ENCODE data around the gene HNRNPR.
A peak's percentile ranks its signal among the peaks of the same experiment; 100 is the strongest.

Gene HNRNPR

DNA sequence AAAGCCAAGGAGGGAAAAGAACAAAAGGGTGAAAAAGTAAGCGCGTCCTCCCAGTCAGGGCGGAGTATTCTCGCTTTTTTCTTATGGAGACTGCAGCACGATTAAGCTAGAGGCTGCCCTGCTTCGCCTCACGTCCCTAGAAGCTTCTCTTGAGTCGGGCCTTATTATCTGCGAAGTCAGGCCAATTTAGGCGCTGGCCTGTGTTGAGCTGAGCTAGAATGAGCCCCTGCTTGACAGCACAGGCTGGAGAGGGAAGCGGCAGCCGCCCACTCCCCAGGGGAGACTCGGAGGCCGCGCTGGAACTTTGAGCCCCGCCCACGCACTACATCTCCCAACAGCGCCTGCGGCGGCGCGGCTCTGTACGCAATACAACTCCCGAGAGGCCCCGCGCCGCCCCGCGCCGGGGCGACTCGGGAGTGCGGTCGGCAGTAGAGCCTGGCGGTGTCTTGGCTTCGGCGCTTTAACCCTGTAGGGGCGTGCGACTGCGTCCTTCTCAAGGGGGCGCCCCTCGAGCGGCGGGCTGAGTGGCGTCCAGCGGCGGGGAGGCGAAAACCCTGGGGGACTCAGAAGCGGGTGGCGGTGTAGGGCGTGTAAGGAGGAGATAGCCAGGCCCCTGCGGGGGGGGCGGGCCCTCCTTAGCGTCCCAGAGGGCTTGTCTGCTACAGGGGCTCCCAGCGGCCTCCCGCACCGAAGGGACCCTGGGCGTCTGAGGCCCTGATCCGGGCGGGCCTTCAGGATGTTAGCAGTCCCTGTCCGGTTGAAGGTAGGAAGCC is 24.7 kb upstream of the HNRNPR start:
- peak; percentile 81 for DNase-seq (ENCODE audit: low read depth)

DNA sequence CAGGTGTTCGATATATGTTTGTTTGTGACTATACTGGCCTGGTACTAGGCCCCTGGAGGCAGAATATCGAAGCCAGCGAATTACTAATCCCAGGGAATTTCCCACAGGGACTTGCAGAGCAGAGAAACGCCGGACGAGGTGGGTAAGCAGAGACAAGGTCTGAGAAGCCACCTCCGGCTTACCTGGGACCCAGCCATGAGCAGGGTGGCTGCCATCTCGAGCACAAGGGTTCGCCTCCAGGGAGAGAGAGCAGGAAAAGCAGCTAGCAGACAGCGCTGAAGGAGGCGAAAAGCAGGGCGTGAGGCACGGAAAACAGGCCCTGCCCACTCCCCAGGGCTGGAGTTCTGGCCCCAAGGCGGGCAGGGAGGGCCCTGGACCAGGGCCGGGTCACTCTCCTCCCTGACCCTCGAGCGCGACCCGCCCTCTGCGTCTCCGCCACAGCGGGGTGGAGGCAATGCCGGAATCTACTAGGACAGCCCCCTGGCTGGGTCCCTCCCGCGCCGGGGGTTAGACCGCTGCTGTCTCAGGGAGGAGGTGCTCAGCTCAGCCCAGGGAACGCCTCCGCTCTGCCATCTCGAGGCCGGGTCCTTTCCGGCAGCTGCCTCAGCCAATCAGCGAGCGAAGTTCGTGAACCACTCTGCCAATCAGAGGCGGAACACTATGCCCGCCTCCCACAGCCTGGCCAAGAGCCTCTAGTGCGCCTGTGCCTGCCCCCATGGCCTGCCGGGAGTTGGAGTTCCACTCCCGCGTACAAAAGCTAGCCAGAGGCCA is 23.9 kb upstream of the HNRNPR start:
- peak; percentile 98 for DNase-seq (ENCODE audit: low read depth)

DNA sequence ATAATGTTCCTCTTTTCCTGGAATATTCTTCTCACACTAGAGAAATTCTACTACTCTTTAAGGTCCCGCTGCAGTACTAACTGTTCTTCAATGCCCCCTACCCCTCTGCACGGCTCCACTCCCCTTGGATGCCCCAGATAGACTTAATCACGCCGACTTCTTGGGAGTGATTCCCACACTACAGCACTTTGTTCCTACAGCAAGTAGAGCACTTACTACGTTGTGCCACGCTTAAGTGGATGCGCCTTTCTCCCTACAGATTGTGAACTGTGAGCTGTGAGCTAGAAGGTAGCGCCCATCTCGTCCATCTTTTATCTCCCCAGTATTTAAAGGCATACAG is 23.3 kb upstream of the HNRNPR start:
- DNase-seq (ENCODE audit: low read depth): no peak

DNA sequence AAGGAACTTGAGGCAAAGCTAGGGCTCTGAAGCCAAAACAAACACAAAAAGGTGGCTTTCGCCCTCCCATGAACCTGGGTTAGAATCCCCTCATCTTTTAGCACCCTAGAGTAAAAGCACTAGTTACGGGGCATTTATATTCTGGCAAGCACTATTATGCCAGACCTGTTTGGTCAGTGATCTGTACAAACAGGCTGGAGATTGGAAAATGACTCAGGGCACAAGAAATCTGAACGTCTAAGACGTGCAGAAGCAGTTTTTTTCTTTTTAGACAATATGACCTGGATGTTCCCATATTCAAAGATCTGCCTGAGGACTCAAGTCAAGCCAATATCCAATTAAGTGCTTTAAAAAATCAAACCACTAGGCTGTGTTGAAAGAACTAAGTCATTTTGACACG is 22.5 kb upstream of the HNRNPR start:
- DNase-seq (ENCODE audit: low read depth): no peak

DNA sequence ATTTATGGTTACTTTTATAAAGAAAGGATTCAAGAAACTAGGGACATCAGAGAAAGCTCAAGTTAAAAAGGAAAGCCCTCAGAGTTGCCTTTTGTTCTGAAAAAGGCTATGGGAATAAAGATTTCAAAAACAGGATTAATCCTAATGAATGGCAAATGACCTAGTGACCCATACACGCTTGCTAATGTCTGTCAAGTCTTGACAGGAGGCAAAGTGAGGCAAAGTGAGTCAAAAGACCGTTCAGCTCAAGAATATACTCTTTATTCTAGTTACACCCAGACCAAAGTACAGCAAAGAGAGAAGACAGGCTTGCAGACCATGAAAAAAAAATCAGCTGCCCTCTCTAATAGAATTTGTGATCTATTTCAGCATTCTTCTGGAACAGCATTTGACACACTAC is 22.1 kb upstream of the HNRNPR start:
- DNase-seq (ENCODE audit: low read depth): no peak

DNA sequence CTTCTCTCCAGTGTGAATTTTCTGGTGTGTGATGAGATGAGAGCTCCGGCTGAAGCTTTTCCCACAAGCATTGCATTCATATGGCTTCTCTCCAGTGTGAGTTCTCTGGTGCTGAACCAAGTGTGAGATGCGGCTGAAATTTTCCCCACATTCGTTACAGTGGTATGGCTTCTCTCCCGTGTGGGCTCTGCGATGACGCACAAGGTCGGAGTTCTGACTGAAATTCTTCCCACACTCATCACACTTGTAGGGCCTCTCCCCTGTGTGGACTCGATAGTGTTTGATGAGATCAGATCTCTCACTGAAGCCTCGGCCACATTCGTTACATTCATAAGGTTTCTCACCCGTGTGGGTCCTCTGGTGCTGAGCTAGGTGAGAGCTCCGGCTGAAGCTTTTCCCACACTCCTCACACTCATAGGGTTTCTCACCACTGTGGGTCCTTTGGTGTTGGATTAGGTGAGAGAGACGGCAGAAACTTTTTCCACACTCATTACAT is 18.2 kb upstream of the HNRNPR start:
- DNase-seq (ENCODE audit: low read depth): no peak

DNA sequence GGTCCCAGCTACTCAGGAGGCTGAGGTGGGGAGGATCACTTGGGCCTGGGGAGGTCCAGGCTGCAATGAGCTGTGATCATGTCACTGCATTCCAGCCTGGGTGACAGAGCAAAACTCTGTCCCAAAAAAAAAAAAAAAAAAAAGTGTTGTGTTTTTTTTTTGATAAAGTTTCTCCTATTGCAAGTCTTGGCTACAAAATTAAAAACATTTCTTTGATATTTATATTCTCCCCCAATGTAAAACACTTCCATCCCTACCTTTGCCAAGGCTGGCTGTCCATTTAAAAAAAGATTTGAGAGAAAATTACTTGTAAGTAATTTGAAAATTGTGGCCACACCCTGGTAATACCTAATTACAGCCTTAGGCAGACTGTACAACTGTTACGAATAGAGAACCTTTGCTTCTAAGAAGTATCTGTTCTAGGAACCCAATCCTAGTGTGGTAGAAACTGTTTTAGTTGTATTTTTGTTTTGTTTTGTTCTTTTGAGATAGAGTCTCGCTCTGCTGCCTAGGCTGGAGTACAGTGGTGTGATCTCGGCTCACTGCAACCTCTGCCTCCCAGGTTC is 14.3 kb upstream of the HNRNPR start:
- no peak for DNase-seq (ENCODE audit: low read depth)

DNA sequence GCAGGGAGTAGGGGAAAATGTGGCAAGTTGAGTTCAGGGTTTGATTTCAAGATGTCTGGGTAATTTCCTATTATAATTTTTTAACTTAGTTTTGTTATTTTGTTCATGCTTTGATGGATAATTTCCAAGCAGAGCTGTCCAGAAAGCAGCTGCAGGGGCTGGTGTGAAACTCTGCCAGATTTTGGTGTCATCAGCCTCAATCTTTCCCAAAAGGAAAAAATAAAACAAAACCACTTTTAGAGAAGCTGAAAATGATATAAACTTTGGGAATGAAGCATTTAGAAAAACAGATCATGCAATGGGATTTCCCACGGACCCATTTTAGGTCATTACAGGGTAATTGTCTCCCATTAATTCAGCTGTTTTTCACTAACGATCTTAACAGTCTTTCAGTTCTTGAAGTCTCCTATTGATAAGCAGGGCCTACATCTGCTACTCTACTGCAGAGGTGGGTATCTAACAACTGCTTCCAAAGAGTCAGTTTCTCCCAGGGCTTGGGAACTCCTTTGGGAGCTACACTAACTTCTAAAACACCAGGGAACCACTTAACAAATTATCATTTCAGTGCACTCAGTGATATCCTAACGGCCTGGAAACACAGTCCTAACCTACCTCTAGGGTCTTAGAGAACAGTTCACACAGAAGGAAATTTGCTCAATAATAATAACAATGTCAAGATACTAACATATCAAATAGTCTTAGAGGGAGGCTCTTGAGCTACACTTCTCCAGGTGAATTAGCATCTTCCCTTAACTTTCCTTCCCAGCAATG is 13.2 kb upstream of the HNRNPR start:
- no peak for DNase-seq (ENCODE audit: low read depth)

DNA sequence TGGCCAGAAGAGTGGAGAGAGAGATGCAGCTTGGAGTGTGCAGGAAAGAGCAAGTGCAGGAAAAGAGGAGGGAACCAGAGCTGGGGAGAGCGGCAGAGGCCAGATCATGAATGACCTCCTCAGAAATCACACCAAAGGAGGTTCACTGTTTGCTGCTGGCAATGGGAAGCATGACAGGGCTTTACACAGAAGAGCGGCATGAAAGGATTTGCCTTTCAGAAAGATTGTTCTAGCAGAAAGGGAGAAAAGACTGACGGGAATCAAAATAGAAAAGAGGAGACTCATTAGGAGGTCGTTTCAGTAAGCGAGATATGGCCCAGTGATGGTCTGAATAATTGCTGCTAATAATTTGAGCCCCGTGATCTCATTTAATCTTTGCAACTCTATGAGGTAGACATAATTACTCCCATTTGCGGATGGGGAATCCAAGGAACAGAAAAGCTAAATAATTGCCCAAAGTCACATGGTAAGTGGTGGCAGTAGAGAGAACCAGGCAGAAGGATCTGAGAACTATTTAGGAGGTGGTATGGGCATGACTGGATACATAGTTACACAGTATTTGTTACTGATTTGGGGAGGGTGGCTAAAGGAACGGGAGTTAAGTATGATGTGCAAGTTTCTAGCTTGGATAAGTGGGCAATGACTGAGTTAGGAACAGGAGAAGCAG is 12.5 kb upstream of the HNRNPR start:
- no peak for DNase-seq (ENCODE audit: low read depth)

DNA sequence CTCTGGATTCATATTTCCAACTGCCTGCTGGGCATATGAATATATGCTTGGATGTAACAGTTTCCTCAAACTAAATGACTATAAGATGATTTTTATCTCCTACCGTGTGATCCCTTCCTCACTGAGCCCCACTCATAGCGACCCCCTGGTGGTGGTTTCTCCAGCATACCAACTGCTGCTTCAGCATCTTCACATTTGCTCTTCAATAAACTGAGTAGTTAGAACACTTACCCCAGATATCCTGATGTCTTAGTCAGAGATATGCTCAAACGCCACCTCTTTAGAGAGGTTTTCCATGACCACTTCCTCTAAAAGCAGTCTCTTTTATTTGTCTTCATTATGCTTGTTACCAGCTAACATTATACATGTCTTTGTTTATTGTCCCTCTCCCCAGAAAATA is 10.2 kb upstream of the HNRNPR start:
- DNase-seq (ENCODE audit: low read depth): no peak

DNA sequence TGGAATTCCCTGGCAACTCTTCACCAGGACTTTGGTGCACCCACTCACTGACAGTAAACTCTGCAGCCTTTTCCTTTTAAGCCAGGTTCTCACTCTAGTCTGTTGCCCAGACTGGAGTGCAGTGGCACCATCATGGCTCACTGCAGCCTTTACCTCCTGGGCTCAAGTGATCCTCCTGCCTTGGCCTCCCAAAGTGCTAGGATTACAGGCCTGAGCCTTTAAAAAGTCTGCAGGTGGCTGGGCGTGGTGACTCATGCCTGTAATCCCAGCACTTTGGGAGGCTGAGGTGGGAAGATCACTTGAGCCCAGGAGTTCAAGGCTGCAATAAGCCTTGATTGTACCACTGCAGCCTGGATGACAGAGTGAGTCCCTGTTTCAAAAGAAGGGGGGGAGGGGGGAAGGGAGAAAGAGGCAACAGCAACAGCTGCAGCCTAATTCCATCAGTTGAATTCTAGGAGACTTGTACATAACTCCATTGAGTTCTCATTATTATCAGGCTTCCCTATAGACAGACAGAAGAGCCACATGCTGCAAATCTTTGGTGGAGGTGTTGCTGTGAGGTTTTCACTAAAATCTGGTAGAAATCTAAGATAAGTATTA is 8.1 kb upstream of the HNRNPR start:
- no peak for DNase-seq (ENCODE audit: low read depth)

DNA sequence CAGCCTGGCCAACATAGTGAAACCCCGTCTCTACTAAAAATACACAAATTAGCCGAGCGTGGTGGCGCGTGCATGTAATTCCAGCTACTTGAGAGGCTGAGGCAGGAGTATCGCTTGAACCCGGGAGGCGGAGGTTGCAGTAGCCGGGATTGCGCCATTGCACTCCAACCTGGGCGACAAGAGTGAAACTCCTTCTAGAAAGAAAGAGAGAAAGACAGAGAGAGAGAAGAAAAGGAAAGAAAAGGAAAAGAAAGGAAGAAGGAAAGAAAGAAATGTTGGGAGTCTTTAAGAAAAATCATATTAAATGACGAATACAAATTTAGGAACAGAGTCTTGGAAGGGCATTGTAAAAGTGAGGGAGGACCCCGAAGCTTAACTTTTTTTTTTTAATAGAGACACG is 1.8 kb upstream of the HNRNPR start:
- no peak for DNase-seq (ENCODE audit: low read depth)

DNA sequence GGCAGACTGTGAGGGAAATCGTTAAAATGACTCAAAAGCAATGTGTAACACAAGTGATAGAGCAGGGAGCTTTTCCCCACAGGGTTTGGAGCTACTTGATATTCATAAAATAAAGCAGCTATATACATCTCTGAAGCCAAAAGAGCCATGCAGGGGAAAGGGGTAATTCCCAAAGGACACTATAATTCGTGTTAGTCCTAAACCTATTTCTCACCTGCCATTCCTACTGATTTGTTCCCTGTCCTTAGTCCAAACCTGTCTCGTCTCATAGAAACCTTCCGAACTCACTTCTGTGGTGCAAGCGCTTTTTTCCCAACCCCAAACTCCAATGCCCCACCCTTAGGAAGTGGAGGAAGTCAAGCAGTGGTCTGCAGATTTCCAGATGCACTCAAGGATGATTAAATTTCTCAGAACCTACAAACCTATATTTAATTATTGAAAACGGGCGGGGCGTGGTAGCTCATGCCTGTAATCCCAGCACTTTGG is 946 bp upstream of the HNRNPR start:
- no peak for DNase-seq (ENCODE audit: low read depth)

DNA sequence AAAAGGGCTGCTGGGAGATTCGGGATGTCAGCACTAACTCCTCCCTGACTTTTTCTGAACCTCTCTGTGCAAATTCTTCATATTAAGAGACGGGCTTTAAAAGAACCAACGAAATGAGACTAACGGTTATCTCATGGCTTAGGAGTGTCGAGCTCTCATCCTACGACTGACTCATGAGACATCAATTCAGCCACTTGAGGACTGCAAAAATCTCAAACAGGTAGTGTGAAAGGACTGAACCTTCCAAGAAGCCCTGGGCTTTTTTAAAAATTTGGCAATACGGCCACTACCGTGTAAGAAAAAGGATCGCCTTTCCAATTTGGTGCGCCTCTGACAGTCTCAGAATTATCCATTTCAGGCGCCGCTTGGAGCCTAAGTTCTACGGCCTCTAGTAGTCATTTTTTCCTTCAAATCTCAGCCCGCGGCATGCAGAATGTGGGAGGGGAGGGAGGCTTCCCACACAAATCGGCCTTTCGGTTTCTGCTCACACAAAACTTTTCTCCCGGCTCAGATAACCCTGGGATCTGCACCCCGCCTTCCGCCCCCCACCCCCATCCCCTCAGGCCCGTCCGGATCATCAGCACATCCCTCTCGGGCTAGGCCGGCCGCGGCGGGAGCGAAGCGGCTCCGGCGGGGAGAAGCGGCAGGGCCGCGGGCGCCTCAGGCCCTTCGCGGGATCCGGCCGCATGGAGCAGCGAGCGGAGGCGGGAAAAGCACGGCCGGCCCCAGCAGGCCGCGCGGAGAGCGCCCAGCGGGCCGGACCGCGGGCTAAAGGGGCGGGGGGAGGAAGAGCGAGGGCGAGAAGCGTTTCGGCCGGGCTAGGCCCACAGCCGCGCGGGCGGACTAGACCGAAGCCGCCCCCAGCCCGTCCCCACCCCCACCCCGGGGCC is 618 bp downstream of the HNRNPR start:
- DNase-seq (ENCODE audit: low read depth): no peak

DNA sequence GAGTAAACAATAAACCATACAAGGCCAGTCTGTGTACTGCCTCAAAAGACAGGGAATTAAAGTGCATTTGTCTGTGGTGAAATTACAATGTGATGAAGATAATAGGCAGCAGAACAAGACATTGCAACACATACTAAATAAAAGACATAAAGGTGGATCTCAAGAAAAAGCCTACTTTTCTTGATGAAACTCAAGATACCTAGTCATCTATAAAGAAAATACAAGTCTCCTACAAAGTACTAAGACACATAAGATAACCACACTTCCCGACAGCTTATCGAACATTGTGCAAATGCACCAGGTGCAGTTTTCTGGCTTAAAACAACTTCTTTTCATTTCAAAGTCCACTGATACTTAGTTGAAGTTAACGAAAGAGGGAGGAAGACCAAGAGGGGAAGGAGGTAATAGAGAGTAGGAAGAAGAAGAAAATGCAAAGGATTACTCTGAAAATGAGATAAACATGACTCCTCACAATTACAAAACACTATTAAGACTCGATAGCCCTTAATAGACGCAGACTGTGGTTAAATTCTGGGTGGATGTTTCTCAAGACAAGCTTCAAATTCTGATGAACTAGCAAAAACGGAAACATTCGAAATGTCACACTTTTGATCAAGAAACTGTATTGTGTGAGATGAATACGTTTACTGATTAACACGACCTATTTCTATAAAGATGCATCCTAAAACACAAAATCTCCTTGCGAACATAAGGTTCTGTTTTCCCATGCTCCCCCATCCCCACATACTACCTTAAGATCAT is 2.0 kb downstream of the HNRNPR start:
- DNase-seq (ENCODE audit: low read depth): no peak

DNA sequence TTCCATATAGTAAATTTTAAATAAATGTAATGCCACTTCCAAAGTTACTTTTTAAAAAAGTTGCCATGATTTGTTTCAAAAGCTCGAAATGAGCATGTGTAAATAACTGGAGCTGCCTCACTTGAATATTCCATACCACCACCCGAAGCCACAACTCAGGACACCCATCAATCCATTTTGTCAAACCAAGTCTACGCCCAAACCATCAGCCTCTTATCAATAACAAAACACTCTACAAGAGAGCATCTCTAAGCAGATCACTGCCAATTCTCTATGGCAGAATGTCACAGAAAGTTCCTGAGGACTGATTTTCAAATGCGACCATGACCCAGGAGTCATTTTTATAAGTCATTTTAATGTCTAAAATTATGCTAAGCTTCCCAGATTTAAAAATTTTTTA is 4.5 kb downstream of the HNRNPR start:
- DNase-seq (ENCODE audit: low read depth): no peak

DNA sequence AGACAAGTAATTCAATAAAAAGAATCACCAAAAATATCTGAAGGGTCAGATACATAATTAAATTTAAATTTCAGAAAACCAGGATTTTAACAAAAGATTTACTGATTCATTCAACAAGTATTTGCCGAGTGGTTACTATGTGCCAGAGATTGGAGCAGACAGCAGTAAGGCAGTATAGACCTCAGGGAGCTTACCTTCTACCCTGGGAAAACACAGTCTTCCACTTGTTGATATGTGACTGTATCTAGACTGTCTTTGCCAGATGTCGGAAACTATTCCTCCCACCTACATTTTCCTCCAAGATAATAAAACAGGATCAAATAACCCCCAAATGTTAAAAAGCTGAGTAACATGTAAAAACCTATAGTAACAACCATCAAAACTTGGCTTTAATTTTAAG is 6.2 kb downstream of the HNRNPR start:
- no peak for DNase-seq (ENCODE audit: low read depth)

DNA sequence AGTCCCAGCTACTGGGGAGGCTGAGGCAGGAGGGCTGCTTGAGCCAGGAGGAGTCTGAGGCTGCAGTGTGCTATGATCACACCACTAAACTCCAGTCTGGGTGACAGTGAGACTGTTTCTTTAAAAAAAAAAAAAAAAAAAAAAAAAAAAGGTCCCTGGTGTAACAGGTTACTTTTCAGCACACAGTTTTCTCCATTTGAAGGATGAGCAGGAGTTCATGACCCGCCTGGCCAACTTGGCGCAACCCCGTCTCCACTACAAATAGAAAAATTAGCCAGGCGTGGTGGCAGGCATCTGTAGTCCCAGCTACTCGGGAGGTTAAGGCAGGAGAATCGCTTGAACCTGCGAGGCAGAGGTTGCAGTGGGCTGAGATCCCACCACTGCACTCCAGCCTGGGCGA is 12.4 kb downstream of the HNRNPR start:
- no peak for DNase-seq (ENCODE audit: low read depth)

DNA sequence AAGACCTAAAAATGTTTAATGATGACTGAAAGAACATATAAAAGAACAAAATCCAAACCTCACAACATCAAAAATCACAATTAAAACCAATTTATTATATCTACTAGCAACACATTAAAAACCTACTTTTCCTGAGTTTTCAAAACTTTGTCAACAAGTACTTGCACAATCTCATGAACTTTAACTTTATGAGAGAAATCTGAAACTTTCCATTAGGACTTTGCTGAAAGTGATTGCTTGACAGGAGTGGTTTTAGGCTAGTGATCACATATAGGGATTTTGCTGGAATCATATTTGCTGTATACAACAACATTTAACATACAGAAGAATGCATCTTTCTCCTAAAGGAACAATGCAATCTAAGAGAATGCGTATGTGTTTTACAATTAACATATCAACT is 13.2 kb downstream of the HNRNPR start:
- no peak for DNase-seq (ENCODE audit: low read depth)

DNA sequence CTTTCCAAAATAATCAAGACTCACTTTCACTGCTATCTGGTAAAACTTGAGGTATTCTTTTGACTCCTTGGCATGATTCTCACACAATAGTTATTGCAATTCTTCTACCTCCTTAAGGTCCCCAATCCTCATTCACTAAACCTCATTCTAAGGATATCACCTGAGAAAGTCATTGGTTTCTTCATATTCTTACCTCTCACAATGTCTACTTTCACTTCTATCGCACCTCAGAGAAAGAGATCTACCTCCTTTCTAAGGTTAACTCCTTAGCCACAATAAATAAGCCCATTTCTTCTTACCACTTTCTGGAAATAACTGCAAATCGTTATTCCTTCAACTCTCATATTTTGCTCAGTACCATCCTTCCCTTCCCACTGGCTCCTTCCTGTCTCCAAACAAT is 18.7 kb downstream of the HNRNPR start:
- DNase-seq (ENCODE audit: low read depth): no peak

Measured in stromal cell of bone marrow (primary cell).